Neural progenitor cell (in vitro differentiated cells): ENCODE results near the gene CPSF7. TPM values are rescaled to one million over a fixed set of nuclear protein-coding genes. Genes with fewer than 3 reads are reported as not detected.
"Not testable (repeated sequence)": the region's sequence is repeated elsewhere in the genome, so short reads cannot be mapped to it uniquely, and the experiment has no call there.

Experiments
- DNase-seq: peaks from one replicate; pipeline ENCODE4 v3.0.0-alpha.2; 2016; ENCODE audit warnings: low spot score
- H2AFZ ChIP-seq: fragments of 200-600 bp; sonication (generic); replicated peaks from 2 replicates; pipeline ENCODE4 v1.6.1; 2016; ENCODE audit warnings: antibody characterized with exemption
- H3F3A ChIP-seq: fragments of 200-600 bp; sonication (generic); 2 replicates; pipeline ENCODE4 v1.6.1; 2016; ENCODE audit warnings: antibody characterized with exemption, low read depth
- H3K27ac ChIP-seq: fragments of 200-600 bp; sonication (generic); 2 replicates; pipeline ENCODE4 v1.5.1; 2016; ENCODE audit warnings: mild to moderate bottlenecking
- H3K27me3 ChIP-seq: fragments of 200-600 bp; sonication (generic); 2 replicates; pipeline ENCODE4 v1.6.1; 2016; ENCODE audit warnings: mild to moderate bottlenecking, moderate library complexity
- H3K36me3 ChIP-seq: fragments of 200-600 bp; sonication (generic); 2 replicates; pipeline ENCODE4 v1.5.1; 2016
- H3K4me1 ChIP-seq: fragments of 200-600 bp; sonication (generic); 2 replicates; pipeline ENCODE4 v1.6.1; 2016; ENCODE audit warnings: mixed run types
- H3K4me2 ChIP-seq: fragments of 200-600 bp; sonication (generic); 2 replicates; pipeline ENCODE4 v1.6.1; 2016
- H3K4me3 ChIP-seq: fragments of 200-600 bp; sonication (generic); 2 replicates; pipeline ENCODE4 v1.5.1; 2016
- H3K79me2 ChIP-seq: fragments of 200-600 bp; sonication (generic); 2 replicates; pipeline ENCODE4 v1.6.1; 2016; ENCODE audit warnings: low read depth
- H3K9ac ChIP-seq: fragments of 200-600 bp; sonication (generic); 2 replicates; pipeline ENCODE4 v1.6.1; 2016
- H3K9me3 ChIP-seq: fragments of 200-600 bp; sonication (generic); 2 replicates; pipeline ENCODE4 v1.5.1; 2016; ENCODE audit warnings: low read depth
- H4K20me1 ChIP-seq: fragments of 200-600 bp; sonication (generic); 2 replicates; pipeline ENCODE4 v1.6.1; 2016; ENCODE audit warnings: low read depth
- H3K27ac Mint-ChIP-seq: 3 replicates; pipeline ENCODE4 v1.8.0; 2021; ENCODE audit warnings: mixed read lengths
- H3K27me3 Mint-ChIP-seq: 2 replicates; pipeline ENCODE4 v1.8.0; 2022; ENCODE audit warnings: low read depth, mild to moderate bottlenecking, inconsistent platforms, moderate library complexity, mixed read lengths; ENCODE audit not compliant: insufficient read depth
- H3K36me3 Mint-ChIP-seq: 3 replicates; pipeline ENCODE4 v1.8.0; 2021; ENCODE audit warnings: mixed read lengths
- H3K4me1 Mint-ChIP-seq: 3 replicates; pipeline ENCODE4 v1.8.0; 2021; ENCODE audit warnings: mixed read lengths
- H3K4me3 Mint-ChIP-seq: 3 replicates; pipeline ENCODE4 v1.8.0; 2021; ENCODE audit warnings: mild to moderate bottlenecking, moderate library complexity, mixed read lengths
- H3K9me3 Mint-ChIP-seq: 3 replicates; pipeline ENCODE4 v1.8.0; 2020; ENCODE audit warnings: mixed read lengths
- CTCF ChIP-seq: fragments of 200-600 bp; sonication (generic); IDR thresholded peaks from 2 replicates; pipeline ENCODE4 v1.5.1; 2017; ENCODE audit warnings: antibody characterized with exemption, mild to moderate bottlenecking
- EZH2 ChIP-seq: fragments of 200-600 bp; sonication (generic); IDR thresholded peaks from 2 replicates; pipeline ENCODE4 v1.6.1; 2017; ENCODE audit warnings: antibody characterized with exemption, mild to moderate bottlenecking, moderate library complexity
- EZH2phosphoT487 ChIP-seq: fragments of 200-600 bp; sonication (generic); IDR thresholded peaks from 2 replicates; pipeline ENCODE4 v1.6.1; 2017; ENCODE audit warnings: antibody characterized with exemption
- total RNA-seq: library from RNA; depleted of rRNA; stranded (reverse); fragments of >200 nt; gene quantifications from 2 replicates; pipeline ENCODE4 v1.2.3, GENCODE V29; 2015; ENCODE audit warnings: low replicate concordance

The CPSF7 gene
- total RNA-seq, 1 donor from 2014 or later: 60.7 TPM

GRCh38 chr11:61442616-61443015 is 12.8 kb upstream of the CPSF7 start:
- Histone ChIP-seq H3K79me2 (peaks cover 64% of the 10 kb centered on the region), H3K4me2 (no peak overlapping the region), H3K27ac (no peak overlapping the region), H2AFZ (no peak overlapping the region), H3K27me3 (no peaks in the 10 kb centered on the region), H3K9ac (no peak overlapping the region), H3K9me3 (no peaks in the 10 kb centered on the region), H3F3A (peaks cover 34% of the 10 kb centered on the region), H3K36me3 (peaks cover 11% of the 10 kb centered on the region), H3K4me3 (no peak overlapping the region), H3K4me1 (peaks cover 9% of the 10 kb centered on the region), H4K20me1 (peaks cover 60% of the 10 kb centered on the region)
- Mint-ChIP-seq H3K27me3 (peaks cover 2% of the 10 kb centered on the region), H3K36me3 (peaks cover 38% of the 10 kb centered on the region), H3K9me3 (no peaks in the 10 kb centered on the region), H3K4me1 (peaks cover 17% of the 10 kb centered on the region), H3K4me3 (no peak overlapping the region), H3K27ac (no peak overlapping the region)
- DNase-seq: no peak
- no peak for TF ChIP-seq CTCF
- no peak for TF ChIP-seq EZH2
- no peak for TF ChIP-seq EZH2phosphoT487

GRCh38 chr11:61439615-61440014 is 9.8 kb upstream of the CPSF7 start:
- no peak overlapping the region for H3K4me3 Mint-ChIP-seq
- Histone ChIP-seq H3K4me2 (no peak overlapping the region), H4K20me1 (peaks cover 61% of the 10 kb centered on the region), H2AFZ (no peak overlapping the region), H3K79me2 (peaks cover 86% of the 10 kb centered on the region), H3K4me1 (peaks cover 7% of the 10 kb centered on the region), H3K9ac (no peak overlapping the region), H3K27ac (no peak overlapping the region), H3K4me3 (no peak overlapping the region), H3K9me3 (no peaks in the 10 kb centered on the region), H3F3A (peaks cover 26% of the 10 kb centered on the region), H3K36me3 (peaks cover 11% of the 10 kb centered on the region), H3K27me3 (no peaks in the 10 kb centered on the region)
- H3K4me1 Mint-ChIP-seq: no peaks in the 10 kb centered on the region
- H3K27ac Mint-ChIP-seq: no peak overlapping the region
- peaks cover 51% of the 10 kb centered on the region for H3K36me3 Mint-ChIP-seq
- H3K27me3 Mint-ChIP-seq: peaks cover 2% of the 10 kb centered on the region
- no peak for TF ChIP-seq EZH2phosphoT487
- TF ChIP-seq CTCF: no peak
- TF ChIP-seq EZH2: no peak
- DNase-seq: no peak
- no peaks in the 10 kb centered on the region for H3K9me3 Mint-ChIP-seq

- Histone ChIP-seq H3K9me3 (no peaks in the 10 kb centered on the region), H3K79me2 (peaks cover 94% of the 10 kb centered on the region), H3K36me3 (peaks cover 11% of the 10 kb centered on the region), H3K4me1 (peaks cover 7% of the 10 kb centered on the region), H3K27me3 (no peaks in the 10 kb centered on the region), H3K27ac (no peak overlapping the region), H3K4me2 (no peak overlapping the region), H2AFZ (no peak overlapping the region), H3F3A (peaks cover 29% of the 10 kb centered on the region), H3K4me3 (no peak overlapping the region), H3K9ac (no peak overlapping the region), H4K20me1 (peaks cover 50% of the 10 kb centered on the region)
- TF ChIP-seq EZH2phosphoT487 (no peak), EZH2 (no peak), CTCF (no peak)
- no peaks in the 10 kb centered on the region for H3K9me3 Mint-ChIP-seq
- peaks cover 5% of the 10 kb centered on the region for H3K27me3 Mint-ChIP-seq
- H3K27ac Mint-ChIP-seq: no peak overlapping the region
- H3K4me1 Mint-ChIP-seq: peaks cover 3% of the 10 kb centered on the region
- no peak overlapping the region for H3K4me3 Mint-ChIP-seq
- DNase-seq: no peak
- peaks cover 47% of the 10 kb centered on the region for H3K36me3 Mint-ChIP-seq
These were observed 7.7 kb upstream of the CPSF7 start for GRCh38 chr11:61437496-61437895.

GRCh38 chr11:61430839-61431238 is 1.1 kb upstream of the CPSF7 start:
- Histone ChIP-seq H3F3A (peaks cover 63% of the 10 kb centered on the region), H3K4me1 (peaks cover 16% of the 10 kb centered on the region), H3K79me2 (peaks cover 92% of the 10 kb centered on the region), H3K4me3 (peak overlapping the region; percentile 79), H3K4me2 (peak overlapping the region; percentile 91), H3K36me3 (peaks cover 19% of the 10 kb centered on the region), H3K9ac (peak overlapping the region; percentile 93), H4K20me1 (peaks cover 53% of the 10 kb centered on the region)
- not testable (repeated sequence) for H3K27ac ChIP-seq, H3K27me3 Mint-ChIP-seq, H3K27me3 ChIP-seq, DNase-seq, H2AFZ ChIP-seq, H3K9me3 Mint-ChIP-seq, H3K9me3 ChIP-seq
- peak overlapping the region; percentile 98 for H3K4me3 Mint-ChIP-seq
- H3K27ac Mint-ChIP-seq: peak overlapping the region; percentile 97
- H3K36me3 Mint-ChIP-seq: peaks cover 34% of the 10 kb centered on the region
- H3K4me1 Mint-ChIP-seq: peaks cover 29% of the 10 kb centered on the region
